ENCODE measurements around the gene FAM83D.

DNA sequence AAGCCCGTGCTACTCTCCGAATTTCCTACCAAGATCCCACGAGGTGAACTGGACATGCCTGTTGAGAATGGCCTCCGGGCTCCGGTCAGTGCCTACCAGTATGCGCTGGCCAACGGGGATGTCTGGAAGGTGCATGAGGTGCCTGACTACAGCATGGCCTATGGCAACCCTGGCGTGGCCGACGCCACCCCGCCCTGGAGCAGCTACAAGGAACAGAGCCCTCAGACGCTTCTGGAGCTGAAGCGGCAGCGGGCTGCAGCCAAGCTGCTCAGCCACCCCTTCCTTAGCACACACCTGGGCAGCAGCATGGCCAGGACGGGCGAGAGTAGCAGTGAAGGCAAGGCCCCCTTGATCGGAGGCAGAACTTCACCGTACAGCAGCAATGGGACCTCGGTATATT is 8.0 kb upstream of the FAM83D start:
- TF ChIP-seq, protein P1, sequence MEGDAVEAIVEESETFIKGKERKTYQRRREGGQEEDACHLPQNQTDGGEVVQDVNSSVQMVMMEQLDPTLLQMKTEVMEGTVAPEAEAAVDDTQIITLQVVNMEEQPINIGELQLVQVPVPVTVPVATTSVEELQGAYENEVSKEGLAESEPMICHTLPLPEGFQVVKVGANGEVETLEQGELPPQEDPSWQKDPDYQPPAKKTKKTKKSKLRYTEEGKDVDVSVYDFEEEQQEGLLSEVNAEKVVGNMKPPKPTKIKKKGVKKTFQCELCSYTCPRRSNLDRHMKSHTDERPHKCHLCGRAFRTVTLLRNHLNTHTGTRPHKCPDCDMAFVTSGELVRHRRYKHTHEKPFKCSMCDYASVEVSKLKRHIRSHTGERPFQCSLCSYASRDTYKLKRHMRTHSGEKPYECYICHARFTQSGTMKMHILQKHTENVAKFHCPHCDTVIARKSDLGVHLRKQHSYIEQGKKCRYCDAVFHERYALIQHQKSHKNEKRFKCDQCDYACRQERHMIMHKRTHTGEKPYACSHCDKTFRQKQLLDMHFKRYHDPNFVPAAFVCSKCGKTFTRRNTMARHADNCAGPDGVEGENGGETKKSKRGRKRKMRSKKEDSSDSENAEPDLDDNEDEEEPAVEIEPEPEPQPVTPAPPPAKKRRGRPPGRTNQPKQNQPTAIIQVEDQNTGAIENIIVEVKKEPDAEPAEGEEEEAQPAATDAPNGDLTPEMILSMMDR (IDR thresholded peaks at IDR 0.05; ENCODE audit: low read depth, low read length): no peak
- TF ChIP-seq EZH2phosphoT487 (IDR thresholded peaks at IDR 0.05; ENCODE audit: low read depth): no peak

All from OCI-LY3 (cell line).